Astrocyte (in vitro differentiated cells and primary cell): Measurements from ENCODE around the gene FAM110A.

Experiments
- EZH2 ChIP-seq: IDR thresholded peaks from 2 replicates; pipeline ENCODE4 v1.6.1; 2012; ENCODE audit warnings: mild to moderate bottlenecking, low read length, inconsistent platforms; ENCODE audit not compliant: insufficient read depth
- TF ChIP-seq, protein P1 (sequence below): IDR thresholded peaks from 2 replicates; pipeline ENCODE4 v1.5.1; 2011; ENCODE audit warnings: low read depth, mild to moderate bottlenecking, inconsistent platforms, low read length, moderate library complexity; ENCODE audit not compliant: insufficient read depth

DNA sequence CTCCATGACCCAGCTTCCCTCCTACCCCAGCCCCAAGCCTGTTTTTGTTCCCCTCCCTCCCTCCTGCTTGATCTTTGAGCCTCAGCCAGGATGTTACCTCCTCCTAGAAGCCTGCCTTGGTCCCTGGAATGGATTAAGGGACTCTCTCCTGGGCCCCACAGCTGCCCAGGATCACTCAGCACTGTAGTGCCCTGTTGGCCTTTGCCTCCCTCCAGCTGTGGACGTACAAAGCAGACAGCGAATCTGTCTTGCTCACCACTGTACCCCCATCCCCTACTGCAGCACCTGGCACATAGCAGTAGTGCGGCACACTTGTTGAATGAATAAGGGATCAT lies 11.8 kb upstream of the FAM110A start:
- TF ChIP-seq, protein P1, sequence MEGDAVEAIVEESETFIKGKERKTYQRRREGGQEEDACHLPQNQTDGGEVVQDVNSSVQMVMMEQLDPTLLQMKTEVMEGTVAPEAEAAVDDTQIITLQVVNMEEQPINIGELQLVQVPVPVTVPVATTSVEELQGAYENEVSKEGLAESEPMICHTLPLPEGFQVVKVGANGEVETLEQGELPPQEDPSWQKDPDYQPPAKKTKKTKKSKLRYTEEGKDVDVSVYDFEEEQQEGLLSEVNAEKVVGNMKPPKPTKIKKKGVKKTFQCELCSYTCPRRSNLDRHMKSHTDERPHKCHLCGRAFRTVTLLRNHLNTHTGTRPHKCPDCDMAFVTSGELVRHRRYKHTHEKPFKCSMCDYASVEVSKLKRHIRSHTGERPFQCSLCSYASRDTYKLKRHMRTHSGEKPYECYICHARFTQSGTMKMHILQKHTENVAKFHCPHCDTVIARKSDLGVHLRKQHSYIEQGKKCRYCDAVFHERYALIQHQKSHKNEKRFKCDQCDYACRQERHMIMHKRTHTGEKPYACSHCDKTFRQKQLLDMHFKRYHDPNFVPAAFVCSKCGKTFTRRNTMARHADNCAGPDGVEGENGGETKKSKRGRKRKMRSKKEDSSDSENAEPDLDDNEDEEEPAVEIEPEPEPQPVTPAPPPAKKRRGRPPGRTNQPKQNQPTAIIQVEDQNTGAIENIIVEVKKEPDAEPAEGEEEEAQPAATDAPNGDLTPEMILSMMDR: no peak
- no peak for TF ChIP-seq EZH2
